Parathyroid adenoma (tissue), 2 donors: ENCODE data around the gene APLP2.
A peak's percentile ranks its signal among the peaks of the same experiment; 100 is the strongest.

ENCODE experiments used
- H2AFZ ChIP-seq: fragments of 300-600 bp; sonication (generic); one replicate; pipeline ENCODE4 v1.7.0; 2017; ENCODE audit warnings: antibody characterized with exemption, mild to moderate bottlenecking
- H3K27ac ChIP-seq: fragments of 300-600 bp; sonication (generic); one replicate; pipeline ENCODE4 v1.7.0; 2017
- H3K27me3 ChIP-seq: fragments of 300-600 bp; sonication (generic); one replicate; pipeline ENCODE4 v1.7.0; 2017; ENCODE audit warnings: low read length; ENCODE audit not compliant: control insufficient read depth, insufficient read depth
- H3K36me3 ChIP-seq: fragments of 300-600 bp; sonication (generic); one replicate; pipeline ENCODE4 v1.7.0; 2017; ENCODE audit warnings: low read length; ENCODE audit not compliant: control insufficient read depth, insufficient read depth
- H3K4me1 ChIP-seq: fragments of 300-600 bp; sonication (generic); one replicate; pipeline ENCODE4 v1.7.0; 2017; ENCODE audit warnings: control low read depth
- H3K4me2 ChIP-seq: fragments of 300-600 bp; sonication (generic); one replicate; pipeline ENCODE4 v1.7.0; 2017; ENCODE audit warnings: low read length
- H3K4me3 ChIP-seq: fragments of 300-600 bp; sonication (generic); one replicate; pipeline ENCODE4 v1.7.0; 2017; ENCODE audit warnings: low read depth, low read length
- H3K79me2 ChIP-seq: fragments of 300-600 bp; sonication (generic); one replicate; pipeline ENCODE4 v1.7.0; 2017; ENCODE audit warnings: control low read depth
- H3K9ac ChIP-seq: fragments of 300-600 bp; sonication (generic); one replicate; pipeline ENCODE4 v1.7.0; 2017; ENCODE audit warnings: mild to moderate bottlenecking
- H3K9me3 ChIP-seq: fragments of 300-600 bp; sonication (generic); one replicate; pipeline ENCODE4 v1.7.0; 2017; ENCODE audit warnings: low read length; ENCODE audit not compliant: control insufficient read depth
- CTCF ChIP-seq: fragments of 300-600 bp; sonication (generic); IDR thresholded peaks from one replicate; pipeline ENCODE4 v1.7.0; 2017; ENCODE audit warnings: antibody characterized with exemption, mild to moderate bottlenecking
- donor health status: primary hyperparathyroidism.

The APLP2 gene

GRCh38 chr11:130131961-130132850 is 62.5 kb downstream of the APLP2 start:
- Histone ChIP-seq H3K4me2 (no peak overlapping the region), H3K4me3 (no peak overlapping the region), H3K27me3 (no peaks in the 10 kb centered on the region), H3K4me1 (no peaks in the 10 kb centered on the region), H3K9me3 (no peaks in the 10 kb centered on the region), H2AFZ (no peak overlapping the region), H3K36me3 (no peaks in the 10 kb centered on the region), H3K9ac (no peak overlapping the region), H3K27ac (no peak overlapping the region), H3K79me2 (no peaks in the 10 kb centered on the region)
- peak; percentile 70 for TF ChIP-seq CTCF

- no peaks in the 10 kb centered on the region for H3K27me3 ChIP-seq
- H3K36me3 ChIP-seq: no peaks in the 10 kb centered on the region
- no peak overlapping the region for H3K4me2 ChIP-seq
- TF ChIP-seq CTCF: no peak
- H3K9ac ChIP-seq: no peak overlapping the region
- H3K79me2 ChIP-seq: no peaks in the 10 kb centered on the region
- H2AFZ ChIP-seq: no peak overlapping the region
- H3K4me3 ChIP-seq: no peak overlapping the region
- H3K4me1 ChIP-seq: no peaks in the 10 kb centered on the region
- no peak overlapping the region for H3K27ac ChIP-seq
- H3K9me3 ChIP-seq: no peaks in the 10 kb centered on the region
These were observed 64.0 kb downstream of the APLP2 start for GRCh38 chr11:130133716-130134115.

GRCh38 chr11:130136107-130136506 is 66.4 kb downstream of the APLP2 start:
- H2AFZ ChIP-seq: no peak overlapping the region
- no peaks in the 10 kb centered on the region for H3K27me3 ChIP-seq
- H3K27ac ChIP-seq: no peak overlapping the region
- H3K9ac ChIP-seq: no peak overlapping the region
- H3K4me2 ChIP-seq: no peak overlapping the region
- no peaks in the 10 kb centered on the region for H3K36me3 ChIP-seq
- no peaks in the 10 kb centered on the region for H3K4me1 ChIP-seq
- H3K9me3 ChIP-seq: no peaks in the 10 kb centered on the region
- no peak overlapping the region for H3K4me3 ChIP-seq
- H3K79me2 ChIP-seq: no peaks in the 10 kb centered on the region
- TF ChIP-seq CTCF: no peak

GRCh38 chr11:130137999-130138398 is 68.3 kb downstream of the APLP2 start:
- Histone ChIP-seq H3K36me3 (no peaks in the 10 kb centered on the region), H3K27me3 (no peaks in the 10 kb centered on the region)
- TF ChIP-seq CTCF: no peak

GRCh38 chr11:130139401-130139800 is 69.7 kb downstream of the APLP2 start:
- TF ChIP-seq CTCF: no peak
- no peaks in the 10 kb centered on the region for H3K79me2 ChIP-seq

More at GRCh38 chr11:130137999-130138398, 68.3 kb downstream of the APLP2 start:
- Histone ChIP-seq H3K4me1 (no peaks in the 10 kb centered on the region), H3K79me2 (no peaks in the 10 kb centered on the region), H3K27ac (no peak overlapping the region), H3K4me2 (no peak overlapping the region), H3K9me3 (no peaks in the 10 kb centered on the region), H2AFZ (no peak overlapping the region), H3K9ac (no peak overlapping the region), H3K4me3 (no peak overlapping the region)

More at GRCh38 chr11:130139401-130139800, 69.7 kb downstream of the APLP2 start:
- no peak overlapping the region for H3K4me2 ChIP-seq
- no peak overlapping the region for H2AFZ ChIP-seq
- no peaks in the 10 kb centered on the region for H3K36me3 ChIP-seq
- no peaks in the 10 kb centered on the region for H3K9me3 ChIP-seq
- H3K4me1 ChIP-seq: no peaks in the 10 kb centered on the region
- no peaks in the 10 kb centered on the region for H3K27me3 ChIP-seq
- H3K4me3 ChIP-seq: no peak overlapping the region
- H3K9ac ChIP-seq: no peak overlapping the region
- H3K27ac ChIP-seq: no peak overlapping the region
